Immature natural killer cell (primary cell): ENCODE results near the gene PCSK6. TPM values are rescaled to one million over a fixed set of nuclear protein-coding genes. Genes with fewer than 3 reads are reported as not detected.
A peak's percentile ranks its signal among the peaks of the same experiment; 100 is the strongest.

Experiments used
- DNase-seq, 3 donors: peaks; one replicate each; pipeline ENCODE4 v3.0.0; 2022; ENCODE audit warnings: mixed read lengths in 1 of 3
- H3K27ac Mint-ChIP-seq, 6 donors: one replicate each; pipeline ENCODE4 v1.8.0; 2020; ENCODE audit warnings: mixed read lengths in 6 of 6, mild to moderate bottlenecking in 5 of 6, inconsistent platforms in 4 of 6, moderate library complexity in 3 of 6
- H3K27me3 Mint-ChIP-seq, 3 donors: one replicate each; pipeline ENCODE4 v1.8.0; 2020 to 2021; ENCODE audit warnings: low read depth in 3 of 3, mild to moderate bottlenecking in 3 of 3, mixed read lengths in 3 of 3, moderate library complexity in 3 of 3, inconsistent platforms in 1 of 3
- H3K36me3 Mint-ChIP-seq, 3 donors: one replicate each; pipeline ENCODE4 v1.8.0; 2020; ENCODE audit warnings: mixed read lengths in 3 of 3, inconsistent platforms in 2 of 3, mild to moderate bottlenecking in 2 of 3
- H3K4me1 Mint-ChIP-seq, 2 donors: one replicate each; pipeline ENCODE4 v1.8.0; 2020; ENCODE audit warnings: inconsistent platforms in 2 of 2, mild to moderate bottlenecking in 2 of 2, mixed read lengths in 2 of 2, moderate library complexity in 1 of 2
- H3K4me3 Mint-ChIP-seq, 5 donors: one replicate each; pipeline ENCODE4 v1.8.0; 2020; ENCODE audit warnings: mild to moderate bottlenecking in 5 of 5, mixed read lengths in 5 of 5, inconsistent platforms in 3 of 5, moderate library complexity in 3 of 5
- H3K9me3 Mint-ChIP-seq, 6 donors: one replicate each; pipeline ENCODE4 v1.8.0; 2020; ENCODE audit warnings: mild to moderate bottlenecking in 6 of 6, mixed read lengths in 6 of 6, inconsistent platforms in 4 of 6, moderate library complexity in 3 of 6
- polyA plus RNA-seq, 3 donors: library from polyadenylated mRNA; unstranded; fragments of 300-500 nt; fragmentation: Illumina TruSeq; gene quantifications; one replicate each; pipeline ENCODE4 v1.2.3, GENCODE V29; 2021

Gene PCSK6
- polyA plus RNA-seq, 3 donors from 2014 or later = 1.7 to 3.0 TPM; not detected in 1

- Mint-ChIP-seq H3K9me3 (no peaks in the 10 kb centered on the region), H3K27me3 (peaks cover 6 to 15% (median 8%) of the 10 kb centered on the region in 3 donors), H3K4me3 (no peak overlapping the region), H3K36me3 (peaks cover 35 to 55% (median 40%) of the 10 kb centered on the region in 3 donors), H3K27ac (no peak overlapping the region), H3K4me1 (peaks cover 20 to 34% of the 10 kb centered on the region in 2 donors)
- DNase-seq = no peak
Measured at GRCh38 chr15:101272584-101272983, 216.9 kb downstream of the PCSK6 start.

- peaks cover 10 to 18% of the 10 kb centered on the region in 2 donors for H3K4me1 Mint-ChIP-seq
- H3K4me3 Mint-ChIP-seq = no peak overlapping the region
- peaks cover 31 to 50% (median 36%) of the 10 kb centered on the region in 3 donors for H3K36me3 Mint-ChIP-seq
- H3K27me3 Mint-ChIP-seq = peaks cover 0 to 7% (median 0%) of the 10 kb centered on the region in 3 donors
- no peak for DNase-seq
- H3K9me3 Mint-ChIP-seq = no peaks in the 10 kb centered on the region
- H3K27ac Mint-ChIP-seq = peak overlapping the region in 2 of 6 donors; percentile 7 to 17
Measured at GRCh38 chr15:101269479-101270223, 219.9 kb downstream of the PCSK6 start.

GRCh38 chr15:101267320-101268104, 222.0 kb downstream of the PCSK6 start:
- Mint-ChIP-seq H3K4me3 (no peak overlapping the region), H3K27me3 (peaks cover 0 to 5% (median 0%) of the 10 kb centered on the region in 3 donors), H3K27ac (peak overlapping the region in 1 of 6 donors; percentile 16), H3K4me1 (peaks cover 10 to 18% of the 10 kb centered on the region in 2 donors), H3K36me3 (peaks cover 12 to 30% (median 14%) of the 10 kb centered on the region in 3 donors), H3K9me3 (no peaks in the 10 kb centered on the region)
- no peak for DNase-seq

GRCh38 chr15:101266787-101267186, 222.7 kb downstream of the PCSK6 start:
- H3K4me1 Mint-ChIP-seq = peaks cover 10 to 18% of the 10 kb centered on the region in 2 donors
- peaks cover 0 to 4% (median under 1%) of the 10 kb centered on the region in 3 donors for H3K27me3 Mint-ChIP-seq
- no peaks in the 10 kb centered on the region for H3K9me3 Mint-ChIP-seq
- H3K36me3 Mint-ChIP-seq = peaks cover 11 to 23% (median 12%) of the 10 kb centered on the region in 3 donors
- no peak overlapping the region for H3K4me3 Mint-ChIP-seq
- no peak overlapping the region for H3K27ac Mint-ChIP-seq
- no peak for DNase-seq

- Mint-ChIP-seq H3K4me3 (no peak overlapping the region), H3K4me1 (peaks cover 10 to 18% of the 10 kb centered on the region in 2 donors), H3K9me3 (no peaks in the 10 kb centered on the region), H3K27me3 (peaks cover 0 to 4% (median 1%) of the 10 kb centered on the region in 3 donors), H3K36me3 (peaks cover 4 to 16% (median 7%) of the 10 kb centered on the region in 3 donors), H3K27ac (peak overlapping the region in 1 of 6 donors; percentile 28)
- DNase-seq = no peak
Measured at GRCh38 chr15:101266034-101266433, 223.5 kb downstream of the PCSK6 start.

- peaks cover 0 to 4% (median 1%) of the 10 kb centered on the region in 3 donors for H3K27me3 Mint-ChIP-seq
- H3K27ac Mint-ChIP-seq = peak overlapping the region in 1 of 6 donors; percentile 64
- peak in 1 of 3 donors; percentile 30 for DNase-seq
- H3K36me3 Mint-ChIP-seq = peaks cover 3 to 12% (median 3%) of the 10 kb centered on the region in 3 donors
- H3K9me3 Mint-ChIP-seq = no peaks in the 10 kb centered on the region
- no peak overlapping the region for H3K4me3 Mint-ChIP-seq
- peaks cover 10 to 18% of the 10 kb centered on the region in 2 donors for H3K4me1 Mint-ChIP-seq
Measured at GRCh38 chr15:101264911-101265641, 224.4 kb downstream of the PCSK6 start.

- no peaks in the 10 kb centered on the region for H3K9me3 Mint-ChIP-seq
- no peak overlapping the region for H3K27ac Mint-ChIP-seq
- peaks cover 0 to 1% (median 0%) of the 10 kb centered on the region in 3 donors for H3K27me3 Mint-ChIP-seq
- H3K4me1 Mint-ChIP-seq = peaks cover 10 to 15% of the 10 kb centered on the region in 2 donors
- DNase-seq = no peak
- peaks cover 0 to 4% (median 0%) of the 10 kb centered on the region in 3 donors for H3K36me3 Mint-ChIP-seq
- no peak overlapping the region for H3K4me3 Mint-ChIP-seq
Measured at GRCh38 chr15:101264011-101264410, 225.5 kb downstream of the PCSK6 start.

GRCh38 chr15:101262551-101262950, 227.0 kb downstream of the PCSK6 start:
- Mint-ChIP-seq H3K4me1 (peaks cover 8 to 9% of the 10 kb centered on the region in 2 donors), H3K4me3 (no peak overlapping the region), H3K9me3 (no peaks in the 10 kb centered on the region), H3K27ac (no peak overlapping the region), H3K36me3 (no peaks in the 10 kb centered on the region), H3K27me3 (peaks cover 0 to 5% (median 1%) of the 10 kb centered on the region in 3 donors)
- DNase-seq = no peak

- no peak overlapping the region for H3K27ac Mint-ChIP-seq
- H3K9me3 Mint-ChIP-seq = no peaks in the 10 kb centered on the region
- H3K27me3 Mint-ChIP-seq = peaks cover 0 to 5% (median 1%) of the 10 kb centered on the region in 3 donors
- no peak overlapping the region for H3K4me3 Mint-ChIP-seq
- H3K36me3 Mint-ChIP-seq = no peaks in the 10 kb centered on the region
- H3K4me1 Mint-ChIP-seq = peaks cover 0 to 4% of the 10 kb centered on the region in 2 donors
- peak; percentile 55 to 64 (median 62) for DNase-seq
Measured at GRCh38 chr15:101258238-101259144, 231.0 kb downstream of the PCSK6 start.

- DNase-seq = no peak
- no peak overlapping the region for H3K4me3 Mint-ChIP-seq
- peaks cover 10 to 11% of the 10 kb centered on the region in 2 donors for H3K4me1 Mint-ChIP-seq
- no peaks in the 10 kb centered on the region for H3K36me3 Mint-ChIP-seq
- no peak overlapping the region for H3K27ac Mint-ChIP-seq
- H3K27me3 Mint-ChIP-seq = peaks cover 4 to 12% (median 7%) of the 10 kb centered on the region in 3 donors
- no peaks in the 10 kb centered on the region for H3K9me3 Mint-ChIP-seq
Measured at GRCh38 chr15:101256757-101257156, 232.8 kb downstream of the PCSK6 start.

- Mint-ChIP-seq H3K4me1 (peaks cover 11 to 12% of the 10 kb centered on the region in 2 donors), H3K4me3 (no peak overlapping the region), H3K27ac (no peak overlapping the region), H3K27me3 (peaks cover 4 to 12% (median 10%) of the 10 kb centered on the region in 3 donors), H3K36me3 (no peaks in the 10 kb centered on the region), H3K9me3 (no peaks in the 10 kb centered on the region)
- DNase-seq = no peak
Measured at GRCh38 chr15:101255615-101256241, 233.8 kb downstream of the PCSK6 start.

GRCh38 chr15:101255051-101255395, 234.5 kb downstream of the PCSK6 start:
- DNase-seq = no peak

More at GRCh38 chr15:101255051-101255395, 234.5 kb downstream of the PCSK6 start:
- Mint-ChIP-seq H3K27me3 (peaks cover 11 to 13% (median 12%) of the 10 kb centered on the region in 3 donors), H3K36me3 (no peaks in the 10 kb centered on the region), H3K9me3 (no peaks in the 10 kb centered on the region), H3K4me3 (no peak overlapping the region), H3K27ac (peak overlapping the region in 1 of 6 donors; percentile 30), H3K4me1 (peaks cover 18 to 19% of the 10 kb centered on the region in 2 donors)
